GM10266 (cell line): ENCODE results near the gene CLDN5.

Experiments used
- DNase-seq: peaks from one replicate; pipeline ENCODE4 v3.0.0; 2012; ENCODE audit errors: extremely low spot score
- TF ChIP-seq, protein P1 (sequence below): IDR thresholded peaks from 2 replicates; pipeline ENCODE4 v1.5.1; 2012; ENCODE audit warnings: mild to moderate bottlenecking, low read depth; ENCODE audit not compliant: control insufficient read depth, insufficient read depth; ENCODE audit errors: missing control alignments

CLDN5 gene

GRCh38 chr22:19524170-19525115 is at the start of gene CLDN5:
CLDN5 (minus strand) TSS chr22:19524410; CDS start chr22:19524255, 155 bp downstream.
- DNase-seq, result peak; percentile 43
- TF ChIP-seq, protein P1, sequence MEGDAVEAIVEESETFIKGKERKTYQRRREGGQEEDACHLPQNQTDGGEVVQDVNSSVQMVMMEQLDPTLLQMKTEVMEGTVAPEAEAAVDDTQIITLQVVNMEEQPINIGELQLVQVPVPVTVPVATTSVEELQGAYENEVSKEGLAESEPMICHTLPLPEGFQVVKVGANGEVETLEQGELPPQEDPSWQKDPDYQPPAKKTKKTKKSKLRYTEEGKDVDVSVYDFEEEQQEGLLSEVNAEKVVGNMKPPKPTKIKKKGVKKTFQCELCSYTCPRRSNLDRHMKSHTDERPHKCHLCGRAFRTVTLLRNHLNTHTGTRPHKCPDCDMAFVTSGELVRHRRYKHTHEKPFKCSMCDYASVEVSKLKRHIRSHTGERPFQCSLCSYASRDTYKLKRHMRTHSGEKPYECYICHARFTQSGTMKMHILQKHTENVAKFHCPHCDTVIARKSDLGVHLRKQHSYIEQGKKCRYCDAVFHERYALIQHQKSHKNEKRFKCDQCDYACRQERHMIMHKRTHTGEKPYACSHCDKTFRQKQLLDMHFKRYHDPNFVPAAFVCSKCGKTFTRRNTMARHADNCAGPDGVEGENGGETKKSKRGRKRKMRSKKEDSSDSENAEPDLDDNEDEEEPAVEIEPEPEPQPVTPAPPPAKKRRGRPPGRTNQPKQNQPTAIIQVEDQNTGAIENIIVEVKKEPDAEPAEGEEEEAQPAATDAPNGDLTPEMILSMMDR, result no peak

GRCh38 chr22:19571995-19572394 is 47.8 kb upstream of the CLDN5 start:
- TF ChIP-seq, protein P1, result no peak

GRCh38 chr22:19571207-19571795 is 47.1 kb upstream of the CLDN5 start:
- TF ChIP-seq, protein P1, result no peak
- DNase-seq, result no peak

More at GRCh38 chr22:19571995-19572394, 47.8 kb upstream of the CLDN5 start:
- DNase-seq, result no peak

DNA sequence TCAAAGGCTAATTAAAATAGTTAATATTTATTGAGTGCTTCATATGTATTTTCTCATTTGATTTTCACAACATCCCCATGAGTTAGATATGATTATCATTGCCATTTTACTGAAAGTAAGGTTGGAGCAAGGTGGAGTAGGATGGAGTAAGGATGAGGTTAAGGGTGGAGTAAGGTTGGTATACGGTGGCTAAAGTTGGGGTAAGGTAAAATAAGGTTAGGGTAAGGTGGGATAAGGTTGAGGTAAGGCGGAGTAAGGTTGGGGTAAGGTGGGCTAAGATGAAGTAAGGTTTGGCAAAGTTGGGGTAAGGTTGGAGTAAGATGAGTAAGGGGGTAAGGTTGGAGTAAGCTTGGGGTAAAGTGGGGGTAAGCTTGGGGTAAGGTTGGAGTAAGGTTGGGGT is 45.8 kb upstream of the CLDN5 start:
- DNase-seq, result no peak
- TF ChIP-seq, protein P1, result no peak

GRCh38 chr22:19569276-19569640 is 45.0 kb upstream of the CLDN5 start:
- TF ChIP-seq, protein P1, result no peak
- no peak for DNase-seq

- TF ChIP-seq, protein P1, result no peak
- DNase-seq, result no peak
Measured at GRCh38 chr22:19568337-19569275, 44.4 kb upstream of the CLDN5 start.
